Ishikawa (cell line): ENCODE data around the gene CFL2.

Source experiments
- CREB1 ChIP-seq: IDR thresholded peaks from 2 replicates; pipeline ENCODE4 v1.6.1; 2012; ENCODE audit warnings: low read depth
- EGR1 ChIP-seq: IDR thresholded peaks from 2 replicates; pipeline ENCODE4 v1.6.1; 2012
- EP300 ChIP-seq: IDR thresholded peaks from 2 replicates; pipeline ENCODE4 v1.6.1; 2012; ENCODE audit warnings: borderline replicate concordance
- NFIC ChIP-seq: IDR thresholded peaks from 2 replicates; pipeline ENCODE4 v1.6.1; 2012
- RAD21 ChIP-seq: IDR thresholded peaks from 2 replicates; pipeline ENCODE4 v1.6.1; 2012; ENCODE audit warnings: low read depth
- TAF1 ChIP-seq: IDR thresholded peaks from 2 replicates; pipeline ENCODE4 v1.6.1; 2012; ENCODE audit warnings: low read depth, mild to moderate bottlenecking
- TEAD4 ChIP-seq: IDR thresholded peaks from 2 replicates; pipeline ENCODE4 v1.6.1; 2012
- USF1 ChIP-seq: IDR thresholded peaks from 2 replicates; pipeline ENCODE4 v1.6.1; 2012
- YY1 ChIP-seq: IDR thresholded peaks from 2 replicates; pipeline ENCODE4 v1.6.1; 2012; ENCODE audit warnings: low read depth
- TF ChIP-seq, protein P1 (sequence below): IDR thresholded peaks from 2 replicates; pipeline ENCODE4 v1.6.1; 2012
- TF ChIP-seq, protein P2 (sequence below): IDR thresholded peaks from 2 replicates; pipeline ENCODE4 v1.6.1; 2012; ENCODE audit warnings: low read depth, mild to moderate bottlenecking

DNA sequence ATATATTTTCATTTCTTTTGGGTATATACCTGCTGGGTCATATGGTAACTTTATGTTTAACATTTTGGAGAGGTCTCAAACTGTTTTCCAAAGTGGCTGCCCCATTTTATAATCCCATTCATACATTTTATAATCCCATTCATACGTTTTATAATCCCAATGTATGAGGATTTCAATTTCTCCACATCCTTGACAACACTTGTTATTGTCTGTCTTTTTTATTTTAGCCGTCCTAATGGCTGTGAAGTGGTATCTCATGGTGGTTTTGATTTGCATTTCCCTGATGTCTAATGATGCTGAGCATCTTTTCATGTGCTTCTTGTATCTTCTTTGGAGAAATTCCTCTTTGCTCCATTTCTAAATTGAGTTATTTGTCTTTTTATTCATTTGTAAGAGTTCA is 6.7 kb upstream of the CFL2 start:
- no peak for TF ChIP-seq EP300
- TF ChIP-seq YY1 = no peak
- TF ChIP-seq RAD21 = no peak
- TF ChIP-seq, protein P1, sequence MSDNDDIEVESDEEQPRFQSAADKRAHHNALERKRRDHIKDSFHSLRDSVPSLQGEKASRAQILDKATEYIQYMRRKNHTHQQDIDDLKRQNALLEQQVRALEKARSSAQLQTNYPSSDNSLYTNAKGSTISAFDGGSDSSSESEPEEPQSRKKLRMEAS = no peak
- no peak for TF ChIP-seq TAF1
- TF ChIP-seq, protein P2, sequence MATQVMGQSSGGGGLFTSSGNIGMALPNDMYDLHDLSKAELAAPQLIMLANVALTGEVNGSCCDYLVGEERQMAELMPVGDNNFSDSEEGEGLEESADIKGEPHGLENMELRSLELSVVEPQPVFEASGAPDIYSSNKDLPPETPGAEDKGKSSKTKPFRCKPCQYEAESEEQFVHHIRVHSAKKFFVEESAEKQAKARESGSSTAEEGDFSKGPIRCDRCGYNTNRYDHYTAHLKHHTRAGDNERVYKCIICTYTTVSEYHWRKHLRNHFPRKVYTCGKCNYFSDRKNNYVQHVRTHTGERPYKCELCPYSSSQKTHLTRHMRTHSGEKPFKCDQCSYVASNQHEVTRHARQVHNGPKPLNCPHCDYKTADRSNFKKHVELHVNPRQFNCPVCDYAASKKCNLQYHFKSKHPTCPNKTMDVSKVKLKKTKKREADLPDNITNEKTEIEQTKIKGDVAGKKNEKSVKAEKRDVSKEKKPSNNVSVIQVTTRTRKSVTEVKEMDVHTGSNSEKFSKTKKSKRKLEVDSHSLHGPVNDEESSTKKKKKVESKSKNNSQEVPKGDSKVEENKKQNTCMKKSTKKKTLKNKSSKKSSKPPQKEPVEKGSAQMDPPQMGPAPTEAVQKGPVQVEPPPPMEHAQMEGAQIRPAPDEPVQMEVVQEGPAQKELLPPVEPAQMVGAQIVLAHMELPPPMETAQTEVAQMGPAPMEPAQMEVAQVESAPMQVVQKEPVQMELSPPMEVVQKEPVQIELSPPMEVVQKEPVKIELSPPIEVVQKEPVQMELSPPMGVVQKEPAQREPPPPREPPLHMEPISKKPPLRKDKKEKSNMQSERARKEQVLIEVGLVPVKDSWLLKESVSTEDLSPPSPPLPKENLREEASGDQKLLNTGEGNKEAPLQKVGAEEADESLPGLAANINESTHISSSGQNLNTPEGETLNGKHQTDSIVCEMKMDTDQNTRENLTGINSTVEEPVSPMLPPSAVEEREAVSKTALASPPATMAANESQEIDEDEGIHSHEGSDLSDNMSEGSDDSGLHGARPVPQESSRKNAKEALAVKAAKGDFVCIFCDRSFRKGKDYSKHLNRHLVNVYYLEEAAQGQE = no peak
- no peak for TF ChIP-seq TEAD4
- no peak for TF ChIP-seq USF1
- TF ChIP-seq EGR1 = no peak
- TF ChIP-seq CREB1 = no peak
- TF ChIP-seq NFIC = no peak
